NCI-H2227 (cell line): Measurements from ENCODE around the gene ABCC8.

Experiments used
- DNase-seq: peaks from one replicate; lab custom pipeline; 2025; ENCODE audit not compliant: unreplicated experiment; lab: John Stamatoyannopoulos, UW

Gene ABCC8

GRCh38 chr11:17472467-17472866 lies 4.2 kb downstream of the ABCC8 start:
- DNase-seq: no peak

- no peak for DNase-seq
Measured at GRCh38 chr11:17471501-17471900, 5.1 kb downstream of the ABCC8 start.

- DNase-seq: no peak
Measured at GRCh38 chr11:17469998-17470397, 6.6 kb downstream of the ABCC8 start.

- DNase-seq: no peak
Measured at GRCh38 chr11:17468122-17468521, 8.5 kb downstream of the ABCC8 start.

GRCh38 chr11:17463546-17464174 lies 13.0 kb downstream of the ABCC8 start:
- no peak for DNase-seq

GRCh38 chr11:17462940-17463339 lies 13.7 kb downstream of the ABCC8 start:
- no peak for DNase-seq

- DNase-seq: no peak
Measured at GRCh38 chr11:17460406-17460805, 16.2 kb downstream of the ABCC8 start.

GRCh38 chr11:17459236-17459896 lies 17.3 kb downstream of the ABCC8 start:
- no peak for DNase-seq

GRCh38 chr11:17458268-17458667 lies 18.4 kb downstream of the ABCC8 start:
- no peak for DNase-seq

- no peak for DNase-seq
Measured at GRCh38 chr11:17457396-17458173, 19.1 kb downstream of the ABCC8 start.

- DNase-seq: no peak
Measured at GRCh38 chr11:17452668-17453067, 24.0 kb downstream of the ABCC8 start.

GRCh38 chr11:17449158-17449557 lies 27.5 kb downstream of the ABCC8 start:
- DNase-seq: no peak

- DNase-seq: no peak
Measured at GRCh38 chr11:17446482-17446881, 30.2 kb downstream of the ABCC8 start.

GRCh38 chr11:17445240-17445795 lies 31.3 kb downstream of the ABCC8 start:
- no peak for DNase-seq

GRCh38 chr11:17443926-17444690 lies 32.5 kb downstream of the ABCC8 start:
- DNase-seq: no peak

- no peak for DNase-seq
Measured at GRCh38 chr11:17443423-17443822, 33.2 kb downstream of the ABCC8 start.

GRCh38 chr11:17443000-17443399 lies 33.6 kb downstream of the ABCC8 start:
- DNase-seq: no peak

GRCh38 chr11:17439316-17439782 lies 37.3 kb downstream of the ABCC8 start:
- DNase-seq: peak; percentile 6

GRCh38 chr11:17437366-17437765 lies 39.3 kb downstream of the ABCC8 start:
- no peak for DNase-seq

- no peak for DNase-seq
Measured at GRCh38 chr11:17434108-17434507, 42.5 kb downstream of the ABCC8 start.

GRCh38 chr11:17432002-17432401 lies 44.6 kb downstream of the ABCC8 start:
- DNase-seq: peak; percentile 10
